Glomerular visceral epithelial cell (primary cell): ENCODE data around the gene CFHR5.
"Not testable (repeated sequence)": the region's sequence is repeated elsewhere in the genome, so short reads cannot be mapped to it uniquely, and the experiment has no call there.

Experiments used
- DNase-seq: peaks from one replicate; pipeline ENCODE4 v3.0.0-alpha.2; 2016; ENCODE audit errors: extremely low spot score

CFHR5 gene

DNA sequence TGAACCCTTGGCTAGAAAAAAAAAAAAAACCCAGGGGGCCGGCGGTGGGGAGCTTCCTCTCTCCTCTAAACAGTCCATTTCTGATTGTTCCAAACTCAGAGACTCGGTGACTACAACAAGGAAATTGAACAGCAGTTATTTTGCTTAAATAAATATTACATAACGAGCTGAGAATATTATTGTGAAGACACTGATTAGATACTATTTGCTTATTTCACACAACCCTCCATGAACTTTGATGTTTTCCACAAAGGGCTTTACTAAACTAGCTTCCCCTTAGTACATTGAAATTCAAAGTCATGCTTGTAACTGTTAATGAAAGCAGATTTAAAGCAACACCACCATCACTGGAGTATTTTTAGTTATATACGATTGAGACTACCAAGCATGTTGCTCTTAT is at the start of gene CFHR5:
CFHR5 (plus strand) TSS at position 279 of the 400 bp plus-strand sequence; CDS start at position 388, 109 bp downstream.
- DNase-seq, result no peak

- not testable (repeated sequence) for DNase-seq
These were observed 44.5 kb upstream of the CFHR5 start for GRCh38 chr1:196932853-196933252.

DNA sequence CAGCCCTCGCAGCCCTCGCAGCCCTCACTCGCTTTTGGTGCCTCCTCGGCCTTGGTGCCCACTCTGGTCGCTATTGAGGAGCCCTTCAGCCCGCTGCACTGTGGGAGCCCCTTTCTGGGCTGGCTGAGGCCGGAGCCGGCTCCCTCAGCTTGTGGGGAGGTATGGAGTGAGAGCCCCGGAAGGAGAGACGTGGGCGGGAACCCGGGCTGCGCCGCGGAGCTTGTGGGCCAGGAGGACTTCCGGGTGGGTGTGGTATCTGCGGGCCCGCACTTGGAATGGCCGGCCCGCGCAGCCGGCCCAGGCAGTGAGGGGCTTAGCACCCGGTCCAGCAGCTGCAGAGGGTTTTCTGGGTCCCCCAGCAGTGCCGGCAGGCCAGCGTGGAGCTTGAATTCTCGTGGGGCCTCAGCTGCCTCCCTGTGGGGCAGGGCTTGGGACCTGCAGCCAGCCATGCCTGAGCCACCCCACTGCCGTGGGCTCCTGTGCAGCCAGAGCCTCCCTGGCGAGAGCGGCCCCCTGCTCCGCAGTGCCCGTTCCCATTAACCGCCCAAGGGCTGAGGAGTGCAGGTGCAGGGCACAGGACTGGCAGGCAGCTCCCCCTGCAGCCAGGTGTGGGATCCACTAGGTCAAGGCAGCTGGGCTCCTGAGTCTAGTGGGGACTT is 43.7 kb upstream of the CFHR5 start:
- no peak for DNase-seq

DNA sequence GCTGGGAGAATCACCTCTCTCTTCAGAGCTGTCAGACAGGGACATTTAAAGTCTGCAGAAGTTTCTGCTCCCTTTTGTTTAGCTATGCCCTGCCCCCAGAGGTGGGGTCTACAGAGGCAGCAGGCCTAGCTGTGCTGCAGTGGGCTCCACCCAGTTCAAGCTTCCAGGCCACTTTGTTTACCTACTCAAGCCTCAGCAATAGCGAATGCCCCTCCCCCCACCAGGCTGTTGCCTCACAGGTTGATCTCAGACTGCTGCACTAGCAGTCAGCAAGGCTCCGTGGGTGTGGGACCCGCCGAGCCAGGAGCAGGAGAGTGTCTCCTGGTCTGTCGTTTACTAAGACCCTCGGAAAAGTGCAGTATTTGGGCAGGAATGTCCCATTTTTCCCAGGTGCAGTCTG is 35.9 kb upstream of the CFHR5 start:
- DNase-seq, result not testable (repeated sequence)

DNA sequence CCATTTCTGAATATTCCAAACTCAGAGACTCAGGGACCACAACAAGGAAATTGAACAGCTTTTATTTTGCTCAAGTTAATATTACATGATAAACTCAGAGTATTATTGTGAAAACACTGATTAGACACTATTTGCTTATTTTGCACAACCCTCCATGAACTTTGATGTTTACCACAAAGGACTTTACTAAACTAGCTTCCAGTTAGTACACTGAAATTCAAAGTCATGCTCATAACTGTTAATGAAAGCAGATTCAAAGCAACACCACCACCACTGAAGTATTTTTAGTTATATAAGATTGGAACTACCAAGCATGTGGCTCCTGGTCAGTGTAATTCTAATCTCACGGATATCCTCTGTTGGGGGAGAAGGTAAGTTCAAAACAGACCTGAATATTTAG is 33.8 kb upstream of the CFHR5 start, which contains the start of gene CFHR2:
CFHR2 (plus strand) TSS at position 171 of the 400 bp plus-strand sequence; CDS start at position 314, 143 bp downstream.
- DNase-seq, result not testable (repeated sequence)

DNA sequence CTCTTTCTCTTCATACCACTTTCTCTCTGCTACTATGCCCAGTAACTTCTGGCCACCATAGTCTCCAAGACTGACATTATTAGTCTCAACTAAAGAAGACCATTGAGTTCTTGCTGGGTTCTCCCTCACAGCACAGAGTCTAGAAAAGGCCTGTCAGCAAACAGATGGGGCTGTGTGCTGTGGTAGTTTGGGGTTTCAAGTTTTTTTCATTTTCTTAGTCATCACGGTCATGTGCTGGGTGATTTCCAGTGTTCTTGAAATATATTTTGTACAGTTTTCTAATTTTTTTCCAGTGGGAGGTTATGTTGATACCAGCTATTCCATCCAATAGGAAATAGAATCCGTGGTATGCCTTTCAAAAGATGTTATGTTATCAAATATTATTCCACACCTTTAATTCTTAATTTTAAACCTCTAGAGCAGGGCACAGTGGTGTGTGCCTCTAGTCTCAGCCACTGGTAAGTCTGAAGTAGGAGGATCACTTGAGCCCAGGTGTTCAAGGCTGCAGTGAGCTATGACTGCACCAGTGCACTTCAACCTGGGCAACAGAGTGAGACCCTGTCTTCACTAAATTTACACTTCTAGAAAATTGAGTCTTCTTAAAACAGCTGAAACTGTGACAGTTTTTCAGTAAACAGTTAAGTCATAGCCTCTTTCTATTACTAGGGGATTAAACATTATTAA is 25.5 kb upstream of the CFHR5 start:
- DNase-seq, result no peak

GRCh38 chr1:196954778-196955177 is 22.6 kb upstream of the CFHR5 start:
- no peak for DNase-seq

GRCh38 chr1:196955926-196956325 is 21.4 kb upstream of the CFHR5 start:
- no peak for DNase-seq

DNA sequence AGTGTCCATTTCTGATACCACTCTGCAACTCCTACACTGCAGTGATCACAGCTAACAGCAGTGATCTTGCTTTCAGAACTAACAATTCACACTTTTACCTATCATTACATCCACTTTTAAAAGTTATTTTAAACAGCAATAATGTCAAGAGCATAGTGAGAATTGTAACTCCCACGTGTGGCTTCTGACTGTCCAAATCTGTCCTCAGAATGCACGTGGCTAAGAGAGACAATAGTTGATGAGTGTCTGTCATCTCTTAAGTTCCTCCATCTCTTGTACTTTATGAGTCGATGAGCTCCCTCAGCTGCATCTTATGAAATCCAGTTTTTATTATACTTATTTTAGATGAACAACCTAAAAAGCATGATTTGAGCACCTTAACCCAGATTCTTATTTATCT is 16.5 kb upstream of the CFHR5 start:
- DNase-seq, result no peak

DNA sequence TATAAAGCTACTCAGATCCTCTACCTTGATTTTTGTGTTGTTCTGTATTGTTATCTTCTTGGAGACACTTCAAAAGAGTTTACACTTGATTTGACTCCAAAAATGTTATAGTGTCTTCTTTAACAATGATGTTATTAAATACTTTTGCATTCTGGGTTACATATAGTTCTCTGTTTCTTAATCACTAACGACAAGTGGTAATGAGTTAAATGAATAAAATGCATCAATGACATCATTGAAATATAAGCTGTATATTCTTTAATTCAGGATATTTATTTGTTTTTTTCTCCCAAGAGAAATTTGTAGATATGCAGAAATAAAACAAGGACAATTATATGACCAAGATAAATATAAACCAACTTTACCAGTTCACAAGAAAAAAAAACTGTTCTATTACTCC is 7.2 kb upstream of the CFHR5 start:
- no peak for DNase-seq

DNA sequence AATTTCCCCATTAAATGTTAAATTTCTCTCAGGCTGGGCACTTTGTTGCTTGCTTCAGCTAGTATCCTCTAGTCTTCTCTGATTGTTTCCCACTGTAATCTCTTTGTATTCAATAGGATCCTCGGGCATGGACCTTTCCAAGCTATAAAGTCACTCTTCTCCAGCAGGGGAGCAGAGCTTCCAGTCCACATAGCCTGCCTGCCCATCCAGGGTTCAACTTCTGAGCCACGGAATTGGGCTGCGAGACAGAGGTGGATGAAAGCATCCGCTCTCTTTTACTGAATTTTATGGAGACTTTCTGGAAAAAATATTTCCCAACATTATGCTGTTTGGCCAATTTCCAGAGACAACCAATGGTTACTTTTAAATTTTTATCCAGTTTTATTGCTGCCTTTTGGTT is 1.1 kb upstream of the CFHR5 start:
- DNase-seq, result no peak

DNA sequence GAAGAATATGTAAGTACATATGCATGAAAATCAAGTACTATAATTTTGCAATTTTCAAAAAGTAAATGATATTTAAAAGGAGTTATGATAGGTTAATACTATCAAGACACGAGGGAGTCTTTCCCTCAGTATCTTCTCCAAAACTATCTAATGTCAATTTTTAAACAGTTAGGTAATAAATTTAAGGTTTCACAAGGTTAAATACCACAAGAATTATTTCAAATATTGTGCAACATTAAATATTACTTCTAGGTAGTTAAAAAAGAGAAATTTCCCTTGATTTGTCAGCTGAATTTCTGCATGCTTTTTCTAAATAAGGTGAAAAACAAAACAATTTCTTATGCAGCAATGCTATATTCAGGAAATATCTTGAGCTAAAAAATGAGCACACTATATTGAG is 3.5 kb downstream of the CFHR5 start:
- no peak for DNase-seq

- not testable (repeated sequence) for DNase-seq
These were observed 4.9 kb downstream of the CFHR5 start for GRCh38 chr1:196982247-196982646.

GRCh38 chr1:196991919-196992651 is 14.7 kb downstream of the CFHR5 start:
- DNase-seq, result not testable (repeated sequence)

DNA sequence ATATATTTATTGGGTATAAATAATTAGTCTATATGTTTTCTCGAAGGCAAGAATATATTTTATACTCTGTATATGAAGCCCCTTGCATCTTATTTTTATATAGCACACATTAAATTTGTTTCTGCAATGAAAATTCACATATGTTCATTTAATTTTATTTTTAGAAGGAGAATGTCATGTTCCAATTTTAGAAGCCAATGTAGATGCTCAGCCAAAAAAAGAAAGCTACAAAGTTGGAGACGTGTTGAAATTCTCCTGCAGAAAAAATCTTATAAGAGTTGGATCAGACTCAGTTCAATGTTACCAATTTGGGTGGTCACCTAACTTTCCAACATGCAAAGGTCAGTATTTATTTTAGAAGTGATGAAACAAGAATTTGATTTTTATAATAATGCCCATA is 16.6 kb downstream of the CFHR5 start:
- DNase-seq, result no peak

DNA sequence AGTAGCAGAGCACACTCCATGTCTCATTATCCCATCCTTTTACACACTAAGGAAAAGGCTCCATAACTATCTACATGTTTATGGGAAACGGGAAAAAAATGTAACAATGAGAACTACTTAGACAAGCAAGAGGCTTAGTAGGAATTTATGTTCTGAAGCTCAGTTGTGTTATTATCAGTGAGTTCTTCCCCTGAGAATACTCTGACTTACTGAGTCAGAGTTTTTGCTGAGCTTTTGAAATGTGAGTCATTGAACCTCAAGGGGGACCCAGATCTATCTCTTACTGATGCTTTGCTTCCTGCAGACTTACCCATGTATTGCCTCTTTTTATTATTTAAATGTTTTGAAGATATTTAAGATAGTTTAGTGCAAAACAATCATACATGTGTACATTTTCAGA is 20.1 kb downstream of the CFHR5 start:
- DNase-seq, result no peak

GRCh38 chr1:197001828-197002227 is 24.5 kb downstream of the CFHR5 start:
- DNase-seq, result no peak

DNA sequence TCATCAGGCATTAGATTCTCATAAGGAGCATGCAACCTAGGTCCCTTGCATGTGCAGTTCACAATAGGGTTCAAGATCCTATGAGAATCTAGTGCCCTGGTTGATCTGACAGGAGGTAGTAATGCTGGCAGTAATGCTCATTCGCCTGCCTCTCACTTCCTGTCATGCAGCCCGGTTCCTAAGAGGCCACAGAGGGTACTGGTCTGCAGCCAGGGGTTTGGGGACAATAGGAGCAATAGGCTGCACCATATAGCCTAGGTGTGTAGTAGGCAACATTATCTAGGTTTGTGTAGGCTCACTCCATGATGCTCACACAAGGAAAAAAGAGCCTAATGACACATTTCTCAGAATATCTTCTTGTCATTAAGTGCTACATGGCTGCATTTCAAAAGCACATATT is 25.8 kb downstream of the CFHR5 start:
- no peak for DNase-seq

DNA sequence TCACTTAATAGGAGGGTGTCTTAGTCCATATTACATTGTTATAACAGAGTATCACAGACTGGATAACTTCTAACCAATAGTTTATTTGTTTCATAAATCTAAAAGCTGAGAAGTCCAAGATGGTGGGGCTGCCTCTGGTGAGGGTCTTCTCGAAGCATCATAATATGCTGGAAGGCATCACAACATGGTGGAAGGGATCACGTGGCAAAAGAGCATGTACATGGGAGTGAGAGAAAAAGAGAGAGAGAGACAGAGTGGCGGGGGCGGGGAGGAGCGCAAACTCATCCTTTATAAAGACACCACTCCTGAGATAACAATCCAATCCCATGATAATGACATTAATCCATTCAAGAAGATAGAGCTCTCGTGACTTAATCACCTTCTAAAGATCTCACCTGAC is 31.5 kb downstream of the CFHR5 start:
- no peak for DNase-seq

DNA sequence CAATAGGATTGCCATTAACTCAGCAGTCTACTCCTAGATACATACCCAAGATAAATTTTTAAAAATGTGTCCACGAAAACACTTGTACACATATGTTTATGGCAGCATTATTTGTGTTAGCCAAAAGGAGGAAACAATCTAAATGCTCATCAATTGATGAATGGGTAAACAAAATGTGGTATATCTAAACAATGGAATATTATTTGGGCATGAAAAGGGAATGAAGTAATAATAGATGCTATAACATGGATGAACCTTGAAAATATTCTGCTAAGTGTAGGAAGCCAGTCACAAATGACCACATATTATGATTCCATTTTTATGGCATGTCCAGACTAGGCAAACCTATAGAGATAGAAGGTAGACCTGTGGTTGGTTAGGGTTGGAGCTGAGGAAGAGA is 34.3 kb downstream of the CFHR5 start:
- DNase-seq, result no peak

DNA sequence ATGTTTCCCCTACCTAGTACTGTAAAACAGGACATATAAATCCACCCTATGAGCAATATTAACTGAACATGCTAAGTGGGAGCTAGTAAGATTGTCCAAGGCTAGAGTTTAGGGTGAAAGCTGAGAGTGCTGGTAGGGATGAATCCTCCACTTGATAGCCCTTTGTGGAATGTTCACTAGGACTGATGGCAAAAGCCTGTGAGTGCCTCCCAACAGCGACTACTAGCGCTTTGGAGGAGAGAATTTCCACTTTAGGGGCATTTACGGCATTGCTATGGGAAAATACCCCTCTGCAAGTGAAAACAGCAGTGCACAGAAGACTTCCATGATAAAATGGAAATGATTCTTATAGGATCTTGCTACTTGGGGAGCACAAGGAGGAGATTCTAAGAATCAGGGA is 35.9 kb downstream of the CFHR5 start:
- no peak for DNase-seq

- DNase-seq, result no peak
These were observed 39.4 kb downstream of the CFHR5 start for GRCh38 chr1:197016751-197017150.
